Measurements from ENCODE around the gene ATXN3.
A peak's percentile ranks its signal among the peaks of the same experiment; 100 is the strongest.

ATXN3 gene

GRCh38 chr14:92105073-92105892 is 1.1 kb downstream of the ATXN3 start:
- TF ChIP-seq CTCF (IDR thresholded peaks at IDR 0.05; ENCODE audit: insufficient read depth, low read length, poor library complexity, severe bottlenecking) (no peak), EZH2phosphoT487 (conservative IDR thresholded peaks at IDR 0.05; ENCODE audit: low read length) (no peak)
- Histone ChIP-seq H3K27me3 (ENCODE audit: low read length) (no peaks in the 10 kb centered on the region), H3K36me3 (ENCODE audit: low read length) (no peaks in the 10 kb centered on the region), H3K4me3 (ENCODE audit: insufficient read depth, low read length, poor library complexity, severe bottlenecking) (peak overlapping the region; percentile 93), H3K79me2 (ENCODE audit: insufficient read depth, low read length) (peaks cover 34% of the 10 kb centered on the region), H4K20me1 (ENCODE audit: low read depth, low read length) (no peaks in the 10 kb centered on the region), H3K9me2 (replicated peaks; ENCODE audit: insufficient read depth, low read length) (no peaks in the 10 kb centered on the region), H3F3A (ENCODE audit: insufficient read depth) (peaks cover 6% of the 10 kb centered on the region), H3K9ac (ENCODE audit: low read length) (peak overlapping the region; percentile 66), H3K9me3 (ENCODE audit: insufficient read depth, low read length) (no peaks in the 10 kb centered on the region), H3K4me2 (ENCODE audit: low read depth, low read length, poor library complexity, severe bottlenecking) (peak overlapping the region; percentile 83), H2AFZ (ENCODE audit: low read depth, low read length, severe bottlenecking) (peak overlapping the region; percentile 39), H3K27ac (ENCODE audit: low read depth, low read length) (no peak overlapping the region)

- no peaks in the 10 kb centered on the region for H3K9me2 ChIP-seq (replicated peaks; ENCODE audit: insufficient read depth, low read length)
Observed at GRCh38 chr14:92103363-92103989, 2.9 kb downstream of the ATXN3 start.

GRCh38 chr14:92099802-92100201 is 6.6 kb downstream of the ATXN3 start:
- no peaks in the 10 kb centered on the region for H3F3A ChIP-seq (ENCODE audit: insufficient read depth)
- TF ChIP-seq CTCF (IDR thresholded peaks at IDR 0.05; ENCODE audit: insufficient read depth, low read length, poor library complexity, severe bottlenecking), result no peak
- no peak for TF ChIP-seq EZH2phosphoT487 (conservative IDR thresholded peaks at IDR 0.05; ENCODE audit: low read length)
- H3K4me3 ChIP-seq (ENCODE audit: insufficient read depth, low read length, poor library complexity, severe bottlenecking), result no peak overlapping the region
- H3K9me3 ChIP-seq (ENCODE audit: insufficient read depth, low read length), result no peaks in the 10 kb centered on the region
- no peaks in the 10 kb centered on the region for H3K9me2 ChIP-seq (replicated peaks; ENCODE audit: insufficient read depth, low read length)
- H3K9ac ChIP-seq (ENCODE audit: low read length), result no peak overlapping the region
- H3K27ac ChIP-seq (ENCODE audit: low read depth, low read length), result no peak overlapping the region
- H3K4me2 ChIP-seq (ENCODE audit: low read depth, low read length, poor library complexity, severe bottlenecking), result no peak overlapping the region
- no peaks in the 10 kb centered on the region for H4K20me1 ChIP-seq (ENCODE audit: low read depth, low read length)
- no peak overlapping the region for H2AFZ ChIP-seq (ENCODE audit: low read depth, low read length, severe bottlenecking)
- no peaks in the 10 kb centered on the region for H3K27me3 ChIP-seq (ENCODE audit: low read length)
- peaks cover 38% of the 10 kb centered on the region for H3K79me2 ChIP-seq (ENCODE audit: insufficient read depth, low read length)
- H3K36me3 ChIP-seq (ENCODE audit: low read length), result no peaks in the 10 kb centered on the region

More at GRCh38 chr14:92103363-92103989, 2.9 kb downstream of the ATXN3 start:
- H3K27ac ChIP-seq (ENCODE audit: low read depth, low read length), result no peak overlapping the region
- H3K36me3 ChIP-seq (ENCODE audit: low read length), result no peaks in the 10 kb centered on the region
- H3K4me3 ChIP-seq (ENCODE audit: insufficient read depth, low read length, poor library complexity, severe bottlenecking), result no peak overlapping the region
- H3K27me3 ChIP-seq (ENCODE audit: low read length), result no peaks in the 10 kb centered on the region
- H3K79me2 ChIP-seq (ENCODE audit: insufficient read depth, low read length), result peaks cover 42% of the 10 kb centered on the region
- H3F3A ChIP-seq (ENCODE audit: insufficient read depth), result peaks cover 6% of the 10 kb centered on the region
- H3K4me2 ChIP-seq (ENCODE audit: low read depth, low read length, poor library complexity, severe bottlenecking), result no peak overlapping the region
- H2AFZ ChIP-seq (ENCODE audit: low read depth, low read length, severe bottlenecking), result no peak overlapping the region
- TF ChIP-seq EZH2phosphoT487 (conservative IDR thresholded peaks at IDR 0.05; ENCODE audit: low read length), result no peak
- no peak for TF ChIP-seq CTCF (IDR thresholded peaks at IDR 0.05; ENCODE audit: insufficient read depth, low read length, poor library complexity, severe bottlenecking)
- no peaks in the 10 kb centered on the region for H3K9me3 ChIP-seq (ENCODE audit: insufficient read depth, low read length)
- no peak overlapping the region for H3K9ac ChIP-seq (ENCODE audit: low read length)
- H4K20me1 ChIP-seq (ENCODE audit: low read depth, low read length), result no peaks in the 10 kb centered on the region

Data from SU-DHL-6 (cell line).